SU-DHL-6 (cell line): ENCODE results near the gene SSBP1.
A peak's percentile ranks its signal among the peaks of the same experiment; 100 is the strongest.
"Not testable (repeated sequence)": the region's sequence is repeated elsewhere in the genome, so short reads cannot be mapped to it uniquely, and the experiment has no call there.

Experiments
- H2AFZ ChIP-seq: fragments of 200-600 bp; sonication (generic); 2 replicates; pipeline ENCODE4 v1.6.1; 2014; ENCODE audit warnings: low read depth, mild to moderate bottlenecking, moderate library complexity, mixed read lengths, antibody characterized with exemption, low read length; ENCODE audit not compliant: severe bottlenecking
- H3F3A ChIP-seq: fragments of 200-600 bp; shearing (Covaris generic); 2 replicates; pipeline ENCODE4 v1.6.0; 2016; ENCODE audit warnings: antibody characterized with exemption, mild to moderate bottlenecking; ENCODE audit not compliant: insufficient read depth
- H3K27ac ChIP-seq: fragments of 200-600 bp; sonication (generic); 2 replicates; pipeline ENCODE4 v1.5.1; 2016; ENCODE audit warnings: low read depth, mild to moderate bottlenecking, low read length, moderate library complexity, mixed read lengths
- H3K27me3 ChIP-seq: fragments of 200-600 bp; sonication (generic), shearing (Covaris generic); 2 replicates; pipeline ENCODE4 v1.6.0; 2014; ENCODE audit warnings: mild to moderate bottlenecking, low read length
- H3K36me3 ChIP-seq: fragments of 200-600 bp; sonication (generic); 2 replicates; pipeline ENCODE4 v1.6.1; 2014; ENCODE audit warnings: mild to moderate bottlenecking, low read length, mixed read lengths
- H3K4me2 ChIP-seq: fragments of 300-600, 200-600 bp; shearing (Covaris generic), sonication (generic); 2 replicates; pipeline ENCODE4 v1.6.0; 2014; ENCODE audit warnings: low read length, low read depth, mild to moderate bottlenecking; ENCODE audit not compliant: poor library complexity, severe bottlenecking
- H3K4me3 ChIP-seq: fragments of 200-600 bp; sonication (generic); 2 replicates; pipeline ENCODE4 v1.5.1; 2014; ENCODE audit warnings: antibody characterized with exemption, low read length, mild to moderate bottlenecking, mixed read lengths; ENCODE audit not compliant: insufficient read depth, poor library complexity, severe bottlenecking
- H3K79me2 ChIP-seq: fragments of 200-600 bp; sonication (generic); 2 replicates; pipeline ENCODE4 v1.6.1; 2014; ENCODE audit warnings: mild to moderate bottlenecking, low read length, moderate library complexity; ENCODE audit not compliant: insufficient read depth
- H3K9ac ChIP-seq: fragments of 200-600 bp; sonication (generic); 2 replicates; pipeline ENCODE4 v1.7.0; 2014; ENCODE audit warnings: mild to moderate bottlenecking, low read length
- H3K9me2 ChIP-seq: fragments of 200-600 bp; sonication (generic); replicated peaks from 2 replicates; pipeline ENCODE4 v1.6.1; 2014; ENCODE audit warnings: low read length; ENCODE audit not compliant: insufficient read depth
- H3K9me3 ChIP-seq: fragments of 200-600 bp; sonication (generic); 2 replicates; pipeline ENCODE4 v1.6.1; 2014; ENCODE audit warnings: low read length, mixed read lengths; ENCODE audit not compliant: insufficient read depth
- H4K20me1 ChIP-seq: fragments of 200-600 bp; sonication (generic); 2 replicates; pipeline ENCODE4 v1.6.1; 2014; ENCODE audit warnings: low read depth, mild to moderate bottlenecking, antibody characterized with exemption, low read length, moderate library complexity, mixed read lengths
- CTCF ChIP-seq: fragments of 200-600 bp; sonication (generic); IDR thresholded peaks from one replicate; pipeline ENCODE4 v1.5.1; 2017; ENCODE audit warnings: antibody characterized with exemption, mild to moderate bottlenecking, low read length, moderate library complexity; ENCODE audit not compliant: insufficient read depth, poor library complexity, severe bottlenecking
- EZH2phosphoT487 ChIP-seq: fragments of 200-600 bp; sonication (generic), shearing (Covaris generic); conservative IDR thresholded peaks from 2 replicates; pipeline ENCODE4 v1.6.1; 2018; ENCODE audit warnings: mild to moderate bottlenecking, antibody characterized with exemption, low read length, moderate library complexity, mixed read lengths

Gene SSBP1

GRCh38 chr7:141752634-141753033, 14.5 kb downstream of the SSBP1 start:
- no peaks in the 10 kb centered on the region for H3K9me2 ChIP-seq
- peaks cover 64% of the 10 kb centered on the region for H3K36me3 ChIP-seq
- no peak overlapping the region for H3K9ac ChIP-seq
- no peaks in the 10 kb centered on the region for H4K20me1 ChIP-seq
- H3K27me3 ChIP-seq = no peaks in the 10 kb centered on the region
- H3K79me2 ChIP-seq = no peaks in the 10 kb centered on the region
- H3K9me3 ChIP-seq = peaks cover 16% of the 10 kb centered on the region; the same call in 1 of the 2 replicates
- no peak overlapping the region for H2AFZ ChIP-seq
- no peak overlapping the region for H3K27ac ChIP-seq
- H3K4me2 ChIP-seq = no peak overlapping the region
- TF ChIP-seq EZH2phosphoT487 (no peak), CTCF (peak; percentile 14)
- no peak overlapping the region for H3K4me3 ChIP-seq
- 0 out of 2 replicates have a peak, but pooled peaks cover 4% of the 10 kb centered on the region for H3F3A ChIP-seq

GRCh38 chr7:141754939-141755338, 16.8 kb downstream of the SSBP1 start:
- Histone ChIP-seq H3K27ac (no peak overlapping the region), H3K9me3 (peaks cover 14% of the 10 kb centered on the region; the same call in 1 of the 2 replicates), H3K4me3 (no peak overlapping the region), H3F3A (0 out of 2 replicates have a peak, but pooled peaks cover under 1% of the 10 kb centered on the region), H3K4me2 (no peak overlapping the region), H3K79me2 (no peaks in the 10 kb centered on the region), H3K9me2 (no peaks in the 10 kb centered on the region), H3K27me3 (no peaks in the 10 kb centered on the region), H3K36me3 (peaks cover 49% of the 10 kb centered on the region), H3K9ac (no peak overlapping the region), H4K20me1 (no peaks in the 10 kb centered on the region), H2AFZ (no peak overlapping the region)
- no peak for TF ChIP-seq EZH2phosphoT487
- TF ChIP-seq CTCF = peak; percentile 28

- H3K36me3 ChIP-seq = 0 out of 2 replicates have a peak, but pooled peaks cover 6% of the 10 kb centered on the region
- no peaks in the 10 kb centered on the region for H3K9me2 ChIP-seq
- TF ChIP-seq EZH2phosphoT487 (no peak), CTCF (no peak)
These were observed 25.6 kb downstream of the SSBP1 start, which contains the start of gene TAS2R3 for GRCh38 chr7:141763797-141764196. Gene TAS2R3, plus strand, starts transcription at chr7:141764097. Its CDS starts 62 bp downstream, at chr7:141764159.

GRCh38 chr7:141770083-141770583, 32.0 kb downstream of the SSBP1 start:
- H3K27ac ChIP-seq, H3K27me3 ChIP-seq, H3K9ac ChIP-seq, H3K36me3 ChIP-seq, H3K79me2 ChIP-seq, H3K9me3 ChIP-seq, H3K9me2 ChIP-seq, H3K4me2 ChIP-seq, H4K20me1 ChIP-seq, H2AFZ ChIP-seq, H3F3A ChIP-seq, H3K4me3 ChIP-seq: not testable (repeated sequence)

More at GRCh38 chr7:141763797-141764196, 25.6 kb downstream of the SSBP1 start, which contains the start of gene TAS2R3:
- Histone ChIP-seq H3K4me2 (no peak within 1 kb of the TSS), H3K9ac (no peak within 1 kb of the TSS), H3K27me3 (no peaks in the 10 kb centered on the region), H3F3A (no peaks in the 10 kb centered on the region), H3K27ac (no peak within 1 kb of the TSS), H3K79me2 (no peaks in the 10 kb centered on the region), H3K4me3 (no peak within 1 kb of the TSS), H3K9me3 (no peaks in the 10 kb centered on the region), H4K20me1 (no peaks in the 10 kb centered on the region), H2AFZ (no peak within 1 kb of the TSS)
